Measurements from ENCODE around the gene RNU5B-1.

GRCh38 chr15:65323071-65323511, 18.6 kb downstream of the RNU5B-1 start:
- TF ChIP-seq EZH2phosphoT487 (IDR thresholded peaks at IDR 0.05; ENCODE audit: low read depth, severe bottlenecking, unreplicated experiment) (no peak), CTCF (IDR thresholded peaks at IDR 0.05; ENCODE audit: poor library complexity) (no peak), EZH2 (IDR thresholded peaks at IDR 0.05; ENCODE audit: borderline replicate concordance) (no peak)
